ENCODE results near the gene CACNA1S. TPM values are rescaled to one million over a fixed set of nuclear protein-coding genes. Genes with fewer than 3 reads are reported as not detected.

The CACNA1S gene
- total RNA-seq, 1 donor = not detected

- TF ChIP-seq CTCF (IDR thresholded peaks at IDR 0.05; ENCODE audit: insufficient read depth, low read length) = peak; percentile 28
- H3K4me3 ChIP-seq (ENCODE audit: low read depth, low read length) = no peak overlapping the region
- DNase-seq (ENCODE audit: low read depth) = no peak
Measured at GRCh38 chr1:201020721-201021629, 91.3 kb downstream of the CACNA1S start.

GRCh38 chr1:201020040-201020591 lies 92.1 kb downstream of the CACNA1S start:
- no peak for TF ChIP-seq CTCF (IDR thresholded peaks at IDR 0.05; ENCODE audit: insufficient read depth, low read length)
- H3K4me3 ChIP-seq (ENCODE audit: low read depth, low read length) = no peak overlapping the region
- no peak for DNase-seq (ENCODE audit: low read depth)

GRCh38 chr1:201019321-201019977 lies 92.8 kb downstream of the CACNA1S start:
- DNase-seq (ENCODE audit: low read depth) = peak; percentile 10
- no peak overlapping the region for H3K4me3 ChIP-seq (ENCODE audit: low read depth, low read length)

GRCh38 chr1:201017828-201018163 lies 94.4 kb downstream of the CACNA1S start:
- DNase-seq (ENCODE audit: low read depth) = no peak
- no peak for TF ChIP-seq CTCF (IDR thresholded peaks at IDR 0.05; ENCODE audit: insufficient read depth, low read length)
- no peak overlapping the region for H3K4me3 ChIP-seq (ENCODE audit: low read depth, low read length)

More at GRCh38 chr1:201019321-201019977, 92.8 kb downstream of the CACNA1S start:
- no peak for TF ChIP-seq CTCF (IDR thresholded peaks at IDR 0.05; ENCODE audit: insufficient read depth, low read length)

- TF ChIP-seq CTCF (IDR thresholded peaks at IDR 0.05; ENCODE audit: insufficient read depth, low read length) = no peak
Measured at GRCh38 chr1:201016943-201017827, 95.0 kb downstream of the CACNA1S start.

GRCh38 chr1:201016211-201016651 lies 96.0 kb downstream of the CACNA1S start:
- no peak overlapping the region for H3K4me3 ChIP-seq (ENCODE audit: low read depth, low read length)
- no peak for TF ChIP-seq CTCF (IDR thresholded peaks at IDR 0.05; ENCODE audit: insufficient read depth, low read length)
- no peak for DNase-seq (ENCODE audit: low read depth)

More at GRCh38 chr1:201016943-201017827, 95.0 kb downstream of the CACNA1S start:
- no peak overlapping the region for H3K4me3 ChIP-seq (ENCODE audit: low read depth, low read length)
- DNase-seq (ENCODE audit: low read depth) = no peak

Data from fibroblast of the aortic adventitia (primary cell).